SK-N-SH treated with all-trans-retinoic acid at 6 μM for 48 hours (cell line): ENCODE data around the gene SERPINA10.

Experiments used
- ATAC-seq: fragments of 200-7000 bp; cut with Tn5 transposase; 3 replicates; pipeline ENCODE4 v1.9.1; 2020; ENCODE audit warnings: mild to moderate bottlenecking, moderate library complexity
- ARNTL ChIP-seq: fragments of 450-650 bp; formaldehyde crosslinking; IDR thresholded peaks from 2 replicates; pipeline ENCODE4 v1.5.0; 2020; ENCODE audit warnings: low read depth, mild to moderate bottlenecking, moderate library complexity, borderline replicate concordance
- BACH2 ChIP-seq: fragments of 250-450 bp; sonication (Bioruptor Pico); IDR thresholded peaks from 2 replicates; pipeline ENCODE4 v1.9.0; 2021; ENCODE audit warnings: mild to moderate bottlenecking, borderline replicate concordance
- CSDC2 ChIP-seq: fragments of 250-450 bp; sonication (Bioruptor Pico); IDR thresholded peaks from 2 replicates; pipeline ENCODE4 v1.5.0; 2020; ENCODE audit warnings: mild to moderate bottlenecking, moderate library complexity
- ESRRG ChIP-seq: fragments of 250-450 bp; sonication (Bioruptor Pico); IDR thresholded peaks from 2 replicates; pipeline ENCODE4 v1.6.1; 2021; ENCODE audit warnings: mild to moderate bottlenecking
- GLIS3 ChIP-seq: fragments of 250-450 bp; sonication (Bioruptor Pico); IDR thresholded peaks from 2 replicates; pipeline ENCODE4 v1.5.0; 2020; ENCODE audit warnings: mild to moderate bottlenecking, moderate library complexity
- ISL1 ChIP-seq: fragments of 250-450 bp; sonication (Bioruptor Pico); IDR thresholded peaks from 2 replicates; pipeline ENCODE4 v2.1.2; 2022; ENCODE audit warnings: mild to moderate bottlenecking, moderate library complexity
- OSR1 ChIP-seq: fragments of 250-450 bp; sonication (Bioruptor Pico); IDR thresholded peaks from 2 replicates; pipeline ENCODE4 v1.8.0; 2022; ENCODE audit warnings: moderate library complexity, mild to moderate bottlenecking, inconsistent platforms
- PPARA ChIP-seq: fragments of 250-450 bp; sonication (Bioruptor Pico); IDR thresholded peaks from 2 replicates; pipeline ENCODE4 v1.5.0; 2020; ENCODE audit warnings: mild to moderate bottlenecking, borderline replicate concordance
- RARB ChIP-seq: fragments of 250-450 bp; sonication (Bioruptor Pico); IDR thresholded peaks from 2 replicates; pipeline ENCODE4 v1.8.0; 2021; ENCODE audit warnings: mild to moderate bottlenecking, moderate library complexity
- SNAI2 ChIP-seq: fragments of 250-450 bp; sonication (Bioruptor Pico); IDR thresholded peaks from 2 replicates; pipeline ENCODE4 v1.5.0; 2020; ENCODE audit warnings: mild to moderate bottlenecking, moderate library complexity
- TCF4 ChIP-seq: fragments of 250-450 bp; sonication (Bioruptor Pico); IDR thresholded peaks from 2 replicates; pipeline ENCODE4 v1.8.0; 2021; ENCODE audit warnings: mild to moderate bottlenecking, moderate library complexity, borderline replicate concordance
- TOX ChIP-seq: fragments of 250-450 bp; sonication (Bioruptor Pico); IDR thresholded peaks from 2 replicates; pipeline ENCODE4 v1.8.0; 2021; ENCODE audit warnings: mild to moderate bottlenecking, moderate library complexity, borderline replicate concordance
- ZC3H10 ChIP-seq: fragments of 250-450 bp; sonication (Bioruptor Pico); IDR thresholded peaks from 2 replicates; pipeline ENCODE4 v1.5.1; 2021; ENCODE audit warnings: mild to moderate bottlenecking, moderate library complexity
- ZFP3 ChIP-seq: fragments of 250-450 bp; sonication (Bioruptor Pico); IDR thresholded peaks from 2 replicates; pipeline ENCODE4 v1.5.0; 2020; ENCODE audit warnings: mild to moderate bottlenecking, moderate library complexity
- ZFP30 ChIP-seq: fragments of 450-650 bp; formaldehyde crosslinking; IDR thresholded peaks from 2 replicates; pipeline ENCODE4 v1.5.0; 2022; ENCODE audit warnings: mild to moderate bottlenecking, moderate library complexity
- ZNF565 ChIP-seq: fragments of 450-650 bp; formaldehyde crosslinking; conservative IDR thresholded peaks from 2 replicates; pipeline ENCODE4 v1.5.0; 2020; ENCODE audit warnings: low read depth, mild to moderate bottlenecking, moderate library complexity
- TF ChIP-seq, protein P1 (sequence below): fragments of 250-450 bp; sonication (Bioruptor Pico); IDR thresholded peaks from 2 replicates; pipeline ENCODE4 v1.8.0; 2020; ENCODE audit warnings: mild to moderate bottlenecking, moderate library complexity, borderline replicate concordance
- TF ChIP-seq, protein P2 (sequence below): fragments of 250-450 bp; sonication (Bioruptor Pico); IDR thresholded peaks from 2 replicates; pipeline ENCODE4 v1.5.1; 2021; ENCODE audit warnings: mild to moderate bottlenecking, moderate library complexity
- TF ChIP-seq, protein P3 (sequence below): fragments of 250-450 bp; sonication (Bioruptor Pico); IDR thresholded peaks from 2 replicates; pipeline ENCODE4 v1.8.0; 2021; ENCODE audit warnings: low read depth, mild to moderate bottlenecking, moderate library complexity, borderline replicate concordance
- TF ChIP-seq, protein P4 (sequence below): fragments of 250-450 bp; sonication (Bioruptor Pico); IDR thresholded peaks from 2 replicates; pipeline ENCODE4 v1.5.1; 2020; ENCODE audit warnings: low read depth, mild to moderate bottlenecking, moderate library complexity
- TF ChIP-seq, protein P5 (sequence below): fragments of 250-450 bp; sonication (Bioruptor Pico); IDR thresholded peaks from 2 replicates; pipeline ENCODE4 v1.5.0; 2020; ENCODE audit warnings: mild to moderate bottlenecking, moderate library complexity

The SERPINA10 gene

DNA sequence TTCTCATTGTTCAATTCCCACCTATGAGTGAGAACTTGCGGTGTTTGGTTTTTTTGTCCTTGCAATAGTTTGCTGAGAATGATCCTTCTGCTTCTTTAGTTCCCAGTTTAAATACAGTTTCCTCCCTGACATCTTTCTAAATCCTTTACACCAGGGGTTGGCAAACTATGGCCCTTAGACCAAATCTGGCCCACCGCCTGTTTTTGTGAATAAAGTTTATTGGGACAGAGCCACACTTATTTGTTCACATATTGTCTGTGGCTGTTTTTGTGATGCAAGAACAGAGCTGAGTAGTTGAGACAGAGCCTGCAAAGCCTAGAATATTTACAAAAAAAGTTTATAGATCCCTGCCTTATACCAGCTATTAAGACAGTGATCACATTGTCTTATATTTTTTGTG lies 53.7 kb downstream of the SERPINA10 start:
- TF ChIP-seq ARNTL (no peak), ZC3H10 (CRISPR knock-in tag) (no peak), BACH2 (CRISPR knock-in tag) (no peak), ESRRG (CRISPR knock-in tag) (no peak), SNAI2 (no peak), GLIS3 (CRISPR knock-in tag) (no peak), TOX (CRISPR knock-in tag) (no peak), TCF4 (CRISPR knock-in tag) (no peak), ZFP3 (CRISPR knock-in tag) (no peak), CSDC2 (CRISPR knock-in tag) (no peak)
- TF ChIP-seq, protein P1, sequence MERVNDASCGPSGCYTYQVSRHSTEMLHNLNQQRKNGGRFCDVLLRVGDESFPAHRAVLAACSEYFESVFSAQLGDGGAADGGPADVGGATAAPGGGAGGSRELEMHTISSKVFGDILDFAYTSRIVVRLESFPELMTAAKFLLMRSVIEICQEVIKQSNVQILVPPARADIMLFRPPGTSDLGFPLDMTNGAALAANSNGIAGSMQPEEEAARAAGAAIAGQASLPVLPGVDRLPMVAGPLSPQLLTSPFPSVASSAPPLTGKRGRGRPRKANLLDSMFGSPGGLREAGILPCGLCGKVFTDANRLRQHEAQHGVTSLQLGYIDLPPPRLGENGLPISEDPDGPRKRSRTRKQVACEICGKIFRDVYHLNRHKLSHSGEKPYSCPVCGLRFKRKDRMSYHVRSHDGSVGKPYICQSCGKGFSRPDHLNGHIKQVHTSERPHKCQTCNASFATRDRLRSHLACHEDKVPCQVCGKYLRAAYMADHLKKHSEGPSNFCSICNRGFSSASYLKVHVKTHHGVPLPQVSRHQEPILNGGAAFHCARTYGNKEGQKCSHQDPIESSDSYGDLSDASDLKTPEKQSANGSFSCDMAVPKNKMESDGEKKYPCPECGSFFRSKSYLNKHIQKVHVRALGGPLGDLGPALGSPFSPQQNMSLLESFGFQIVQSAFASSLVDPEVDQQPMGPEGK: no peak
- TF ChIP-seq, protein P2, sequence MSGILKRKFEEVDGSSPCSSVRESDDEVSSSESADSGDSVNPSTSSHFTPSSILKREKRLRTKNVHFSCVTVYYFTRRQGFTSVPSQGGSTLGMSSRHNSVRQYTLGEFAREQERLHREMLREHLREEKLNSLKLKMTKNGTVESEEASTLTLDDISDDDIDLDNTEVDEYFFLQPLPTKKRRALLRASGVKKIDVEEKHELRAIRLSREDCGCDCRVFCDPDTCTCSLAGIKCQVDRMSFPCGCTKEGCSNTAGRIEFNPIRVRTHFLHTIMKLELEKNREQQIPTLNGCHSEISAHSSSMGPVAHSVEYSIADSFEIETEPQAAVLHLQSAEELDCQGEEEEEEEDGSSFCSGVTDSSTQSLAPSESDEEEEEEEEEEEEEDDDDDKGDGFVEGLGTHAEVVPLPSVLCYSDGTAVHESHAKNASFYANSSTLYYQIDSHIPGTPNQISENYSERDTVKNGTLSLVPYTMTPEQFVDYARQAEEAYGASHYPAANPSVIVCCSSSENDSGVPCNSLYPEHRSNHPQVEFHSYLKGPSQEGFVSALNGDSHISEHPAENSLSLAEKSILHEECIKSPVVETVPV (CRISPR knock-in tag): no peak
- ATAC-seq: no peak

DNA sequence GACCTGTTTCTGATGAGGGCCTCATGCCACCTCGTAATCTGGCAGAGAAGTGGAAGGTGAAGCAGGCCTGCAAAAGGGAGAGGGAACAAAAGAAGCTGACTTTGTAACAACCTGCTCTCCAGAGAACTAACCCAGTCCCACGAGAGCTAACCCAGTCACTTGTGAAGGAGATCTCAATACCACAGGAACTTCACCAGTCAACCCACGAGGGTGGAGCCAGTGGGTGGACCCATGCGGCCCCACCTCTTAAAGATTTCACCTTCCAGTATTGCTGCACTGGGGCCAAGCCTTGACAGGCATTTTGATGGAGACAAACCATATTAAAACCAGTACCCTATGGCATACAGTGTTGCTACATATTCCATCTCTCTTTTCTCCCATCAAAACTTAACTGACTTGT lies 55.1 kb downstream of the SERPINA10 start:
- no peak for ATAC-seq
- TF ChIP-seq, protein P3, sequence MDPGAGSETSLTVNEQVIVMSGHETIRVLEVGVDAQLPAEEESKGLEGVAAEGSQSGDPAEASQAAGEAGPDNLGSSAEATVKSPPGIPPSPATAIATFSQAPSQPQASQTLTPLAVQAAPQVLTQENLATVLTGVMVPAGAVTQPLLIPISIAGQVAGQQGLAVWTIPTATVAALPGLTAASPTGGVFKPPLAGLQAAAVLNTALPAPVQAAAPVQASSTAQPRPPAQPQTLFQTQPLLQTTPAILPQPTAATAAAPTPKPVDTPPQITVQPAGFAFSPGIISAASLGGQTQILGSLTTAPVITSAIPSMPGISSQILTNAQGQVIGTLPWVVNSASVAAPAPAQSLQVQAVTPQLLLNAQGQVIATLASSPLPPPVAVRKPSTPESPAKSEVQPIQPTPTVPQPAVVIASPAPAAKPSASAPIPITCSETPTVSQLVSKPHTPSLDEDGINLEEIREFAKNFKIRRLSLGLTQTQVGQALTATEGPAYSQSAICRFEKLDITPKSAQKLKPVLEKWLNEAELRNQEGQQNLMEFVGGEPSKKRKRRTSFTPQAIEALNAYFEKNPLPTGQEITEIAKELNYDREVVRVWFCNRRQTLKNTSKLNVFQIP: no peak
- TF ChIP-seq BACH2 (CRISPR knock-in tag) (no peak), ISL1 (CRISPR knock-in tag) (no peak), CSDC2 (CRISPR knock-in tag) (no peak), PPARA (CRISPR knock-in tag) (no peak), ESRRG (CRISPR knock-in tag) (no peak), ZNF565 (CRISPR knock-in tag) (no peak), TCF4 (CRISPR knock-in tag) (no peak), TOX (CRISPR knock-in tag) (no peak), ZFP30 (no peak), OSR1 (CRISPR knock-in tag) (no peak), SNAI2 (no peak), RARB (CRISPR knock-in tag) (no peak), GLIS3 (CRISPR knock-in tag) (no peak)
- TF ChIP-seq, protein P1: no peak
- TF ChIP-seq, protein P4, sequence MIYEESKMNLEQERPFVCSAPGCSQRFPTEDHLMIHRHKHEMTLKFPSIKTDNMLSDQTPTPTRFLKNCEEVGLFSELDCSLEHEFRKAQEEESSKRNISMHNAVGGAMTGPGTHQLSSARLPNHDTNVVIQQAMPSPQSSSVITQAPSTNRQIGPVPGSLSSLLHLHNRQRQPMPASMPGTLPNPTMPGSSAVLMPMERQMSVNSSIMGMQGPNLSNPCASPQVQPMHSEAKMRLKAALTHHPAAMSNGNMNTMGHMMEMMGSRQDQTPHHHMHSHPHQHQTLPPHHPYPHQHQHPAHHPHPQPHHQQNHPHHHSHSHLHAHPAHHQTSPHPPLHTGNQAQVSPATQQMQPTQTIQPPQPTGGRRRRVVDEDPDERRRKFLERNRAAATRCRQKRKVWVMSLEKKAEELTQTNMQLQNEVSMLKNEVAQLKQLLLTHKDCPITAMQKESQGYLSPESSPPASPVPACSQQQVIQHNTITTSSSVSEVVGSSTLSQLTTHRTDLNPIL (CRISPR knock-in tag): no peak
- TF ChIP-seq, protein P5, sequence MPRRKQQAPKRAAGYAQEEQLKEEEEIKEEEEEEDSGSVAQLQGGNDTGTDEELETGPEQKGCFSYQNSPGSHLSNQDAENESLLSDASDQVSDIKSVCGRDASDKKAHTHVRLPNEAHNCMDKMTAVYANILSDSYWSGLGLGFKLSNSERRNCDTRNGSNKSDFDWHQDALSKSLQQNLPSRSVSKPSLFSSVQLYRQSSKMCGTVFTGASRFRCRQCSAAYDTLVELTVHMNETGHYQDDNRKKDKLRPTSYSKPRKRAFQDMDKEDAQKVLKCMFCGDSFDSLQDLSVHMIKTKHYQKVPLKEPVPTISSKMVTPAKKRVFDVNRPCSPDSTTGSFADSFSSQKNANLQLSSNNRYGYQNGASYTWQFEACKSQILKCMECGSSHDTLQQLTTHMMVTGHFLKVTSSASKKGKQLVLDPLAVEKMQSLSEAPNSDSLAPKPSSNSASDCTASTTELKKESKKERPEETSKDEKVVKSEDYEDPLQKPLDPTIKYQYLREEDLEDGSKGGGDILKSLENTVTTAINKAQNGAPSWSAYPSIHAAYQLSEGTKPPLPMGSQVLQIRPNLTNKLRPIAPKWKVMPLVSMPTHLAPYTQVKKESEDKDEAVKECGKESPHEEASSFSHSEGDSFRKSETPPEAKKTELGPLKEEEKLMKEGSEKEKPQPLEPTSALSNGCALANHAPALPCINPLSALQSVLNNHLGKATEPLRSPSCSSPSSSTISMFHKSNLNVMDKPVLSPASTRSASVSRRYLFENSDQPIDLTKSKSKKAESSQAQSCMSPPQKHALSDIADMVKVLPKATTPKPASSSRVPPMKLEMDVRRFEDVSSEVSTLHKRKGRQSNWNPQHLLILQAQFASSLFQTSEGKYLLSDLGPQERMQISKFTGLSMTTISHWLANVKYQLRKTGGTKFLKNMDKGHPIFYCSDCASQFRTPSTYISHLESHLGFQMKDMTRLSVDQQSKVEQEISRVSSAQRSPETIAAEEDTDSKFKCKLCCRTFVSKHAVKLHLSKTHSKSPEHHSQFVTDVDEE (CRISPR knock-in tag): no peak
